ENCODE data around the gene NIPSNAP2. TPM values are rescaled to one million over a fixed set of nuclear protein-coding genes. Genes with fewer than 3 reads are reported as not detected.
"Not testable (repeated sequence)": the region's sequence is repeated elsewhere in the genome, so short reads cannot be mapped to it uniquely, and the experiment has no call there.

NIPSNAP2 gene
- total RNA-seq, 4 donors from 2014 or later: 51.8 to 80.6 (median 69.9) TPM

- intact Hi-C loops (cut with DNase I; ENCODE audit: low total_unique reads): no loop called here
- Histone ChIP-seq H3K4me1 (no peaks in the 10 kb centered on the region), H3K9me3 (peaks cover 0 to 6% of the 10 kb centered on the region in 2 donors), H3K36me3 (no peaks in the 10 kb centered on the region), H3K4me3 (no peak overlapping the region), H3K27me3 (no peaks in the 10 kb centered on the region), H3K27ac (no peak overlapping the region)
- no peak for TF ChIP-seq POLR2A (IDR thresholded peaks at IDR 0.05)
- TF ChIP-seq CTCF (IDR thresholded peaks at IDR 0.05): no peak
- no peak for DNase-seq
Measured at GRCh38 chr7:55939514-55940123, 24.8 kb upstream of the NIPSNAP2 start.

- Histone ChIP-seq H3K4me1 (no peaks in the 10 kb centered on the region), H3K4me3 (no peak overlapping the region), H3K27me3 (no peaks in the 10 kb centered on the region), H3K27ac (no peak overlapping the region), H3K9me3 (no peaks in the 10 kb centered on the region), H3K36me3 (no peaks in the 10 kb centered on the region)
- TF ChIP-seq POLR2A (IDR thresholded peaks at IDR 0.05): no peak
- TF ChIP-seq CTCF (IDR thresholded peaks at IDR 0.05): no peak
- no peak for DNase-seq
- intact Hi-C loops (cut with DNase I; ENCODE audit: low total_unique reads): no loop called here
Measured at GRCh38 chr7:55946545-55946944, 17.8 kb upstream of the NIPSNAP2 start.

- TF ChIP-seq POLR2A (IDR thresholded peaks at IDR 0.05) (peak; percentile 28 to 60), CTCF (IDR thresholded peaks at IDR 0.05) (peak in 1 of 4 experiments; percentile 33)
- peak within 1 kb of the TSS; percentile 60 to 94 for H3K4me3 ChIP-seq
- intact Hi-C loops (cut with DNase I; ENCODE audit: low total_unique reads): no loop called here
Measured at GRCh38 chr7:55951637-55952351, 12.6 kb upstream of the NIPSNAP2 start, which contains the start of gene MRPS17. Gene MRPS17 (plus strand): TSS chr7:55951877. CDS start chr7:55953196, 1,319 bp downstream.

GRCh38 chr7:55952352-55952671, 12.1 kb upstream of the NIPSNAP2 start:
- Histone ChIP-seq H3K27ac (peak overlapping the region; percentile 74 to 80), H3K4me3 (peak overlapping the region; percentile 60 to 94)
- H3K36me3 ChIP-seq; H3K4me1 ChIP-seq; DNase-seq; intact Hi-C loops (cut with DNase I; ENCODE audit: low total_unique reads); H3K27me3 ChIP-seq; H3K9me3 ChIP-seq: not testable (repeated sequence)

More at GRCh38 chr7:55951637-55952351, 12.6 kb upstream of the NIPSNAP2 start, which contains the start of gene MRPS17:
- H3K4me1 ChIP-seq: peaks cover 0 to 3% of the 10 kb centered on the region in 2 donors
- peak; percentile 86 to 91 for DNase-seq
- H3K9me3 ChIP-seq: no peaks in the 10 kb centered on the region
- H3K27ac ChIP-seq: peak within 1 kb of the TSS; percentile 74 to 80
- H3K27me3 ChIP-seq: no peaks in the 10 kb centered on the region
- H3K36me3 ChIP-seq: no peaks in the 10 kb centered on the region

DNA sequence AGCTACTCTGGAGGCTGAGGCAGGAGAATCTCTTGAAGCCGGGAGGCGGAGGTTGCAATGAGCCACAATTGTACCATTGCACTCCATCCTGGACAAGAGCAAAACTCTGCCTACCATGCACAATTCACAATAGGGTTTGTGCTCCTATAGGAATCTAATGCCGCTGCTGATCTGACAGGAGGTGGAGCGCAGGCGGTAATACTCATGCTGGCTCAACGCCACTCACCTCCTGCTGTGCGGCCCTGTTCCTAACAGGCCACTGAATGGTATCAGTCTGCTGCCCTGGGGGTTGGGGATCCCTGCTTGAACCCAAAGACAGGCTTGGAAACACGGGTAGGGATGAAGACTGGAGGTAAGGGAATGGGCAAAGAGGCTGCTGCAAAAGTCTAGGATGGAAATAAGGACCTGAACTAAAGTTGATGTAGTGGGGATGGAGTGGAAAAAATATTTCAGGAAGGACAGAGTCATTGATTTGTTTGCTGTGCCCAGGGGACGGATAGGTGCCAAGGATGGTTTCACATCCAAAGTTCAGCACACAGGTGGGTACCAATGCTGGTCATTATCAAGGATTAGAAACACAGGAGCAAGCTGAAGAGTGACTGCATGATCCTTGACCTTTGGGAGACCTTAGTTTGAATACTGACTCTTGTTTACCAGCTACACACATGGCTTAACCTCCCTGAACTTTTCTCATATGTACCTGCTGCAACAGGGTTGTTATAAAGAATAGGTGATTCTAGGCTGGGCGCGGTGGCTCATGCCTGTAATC, 10.5 kb upstream of the NIPSNAP2 start:
- Histone ChIP-seq H3K27me3 (no peaks in the 10 kb centered on the region), H3K27ac (no peak overlapping the region), H3K4me1 (peaks cover 0 to 3% of the 10 kb centered on the region in 2 donors), H3K4me3 (no peak overlapping the region), H3K36me3 (no peaks in the 10 kb centered on the region), H3K9me3 (no peaks in the 10 kb centered on the region)
- TF ChIP-seq CTCF (IDR thresholded peaks at IDR 0.05): no peak
- TF ChIP-seq POLR2A (IDR thresholded peaks at IDR 0.05): no peak
- intact Hi-C loops (cut with DNase I; ENCODE audit: low total_unique reads): no loop called here
- no peak for DNase-seq
